Central memory CD8-positive, alpha-beta T cell (primary cell): Measurements from ENCODE around the gene PTPA.

Source experiments
- ATAC-seq: fragments of 150-1000 bp; cut with Tn5 transposase; replicated peaks from 2 replicates; pipeline ENCODE4 v1.10.0; 2022; ENCODE audit warnings: mild to moderate bottlenecking, moderate FRiP score, moderate number of reproducible peaks; ENCODE audit not compliant: poor library complexity, severe bottlenecking; ENCODE audit errors: extremely low read depth
- DNase-seq, 2 donors: peaks; one replicate each; pipeline ENCODE4 v3.0.0; 2021; ENCODE audit warnings: low spot score in 2 of 2
- H3K27ac Mint-ChIP-seq: one replicate; pipeline ENCODE4 v1.8.0; 2022; ENCODE audit warnings: low read depth, mild to moderate bottlenecking, moderate library complexity, mixed read lengths
- H3K27me3 Mint-ChIP-seq: one replicate; pipeline ENCODE4 v1.8.0; 2022; ENCODE audit warnings: mixed read lengths
- H3K36me3 Mint-ChIP-seq: one replicate; pipeline ENCODE4 v1.8.0; 2022; ENCODE audit warnings: mild to moderate bottlenecking, moderate library complexity, mixed read lengths; ENCODE audit not compliant: insufficient read depth
- H3K4me1 Mint-ChIP-seq: one replicate; pipeline ENCODE4 v1.8.0; 2022; ENCODE audit warnings: mixed read lengths
- H3K4me3 Mint-ChIP-seq: one replicate; pipeline ENCODE4 v1.8.0; 2022; ENCODE audit warnings: mild to moderate bottlenecking, moderate library complexity, mixed read lengths
- H3K9me3 Mint-ChIP-seq: one replicate; pipeline ENCODE4 v1.8.0; 2022; ENCODE audit warnings: mixed read lengths

Gene PTPA

DNA sequence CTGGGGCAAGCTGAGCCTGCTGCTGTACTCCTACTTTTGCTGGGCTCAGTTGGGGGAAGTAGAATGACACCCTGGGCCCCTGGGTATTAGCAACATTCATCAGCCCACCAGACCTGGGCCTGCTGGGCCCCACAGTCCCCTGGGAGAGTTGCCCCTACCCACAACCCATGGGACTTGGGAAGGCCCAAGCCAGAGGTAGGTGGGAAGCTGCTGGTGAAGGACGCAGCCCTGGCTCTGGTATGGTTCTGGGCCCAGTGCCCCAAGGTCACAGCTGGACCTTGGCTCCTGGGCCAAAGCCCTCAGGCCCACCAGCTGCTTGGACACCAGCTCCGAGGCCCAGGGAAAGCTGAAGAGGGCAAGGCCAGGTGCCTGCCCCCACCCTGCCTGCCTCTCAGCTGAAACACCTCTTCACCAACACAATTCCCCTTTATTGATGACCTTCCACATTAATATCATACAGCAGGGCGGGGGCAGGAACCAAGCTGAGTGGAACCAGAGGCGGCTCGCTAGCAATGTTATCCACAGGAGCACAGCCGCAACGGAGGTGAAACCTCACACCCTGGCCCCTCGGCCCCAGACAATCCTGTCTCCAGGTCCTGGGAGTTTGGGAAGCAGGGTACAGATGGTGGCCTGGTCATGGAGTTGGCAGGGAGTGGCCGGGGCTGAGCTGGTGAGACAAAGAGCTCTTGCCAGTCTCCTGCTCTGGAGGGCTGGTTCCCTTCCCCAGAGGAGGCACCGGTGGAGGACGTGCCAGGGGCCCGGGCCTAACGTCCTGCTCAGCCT lies 16.6 kb upstream of the PTPA start:
- H3K4me1 Mint-ChIP-seq = no peaks in the 10 kb centered on the region
- no peaks in the 10 kb centered on the region for H3K27me3 Mint-ChIP-seq
- no peak overlapping the region for H3K4me3 Mint-ChIP-seq
- peaks cover 5% of the 10 kb centered on the region for H3K36me3 Mint-ChIP-seq
- H3K9me3 Mint-ChIP-seq = no peaks in the 10 kb centered on the region
- DNase-seq (no peak), ATAC-seq (no peak)
- H3K27ac Mint-ChIP-seq = no peak overlapping the region

DNA sequence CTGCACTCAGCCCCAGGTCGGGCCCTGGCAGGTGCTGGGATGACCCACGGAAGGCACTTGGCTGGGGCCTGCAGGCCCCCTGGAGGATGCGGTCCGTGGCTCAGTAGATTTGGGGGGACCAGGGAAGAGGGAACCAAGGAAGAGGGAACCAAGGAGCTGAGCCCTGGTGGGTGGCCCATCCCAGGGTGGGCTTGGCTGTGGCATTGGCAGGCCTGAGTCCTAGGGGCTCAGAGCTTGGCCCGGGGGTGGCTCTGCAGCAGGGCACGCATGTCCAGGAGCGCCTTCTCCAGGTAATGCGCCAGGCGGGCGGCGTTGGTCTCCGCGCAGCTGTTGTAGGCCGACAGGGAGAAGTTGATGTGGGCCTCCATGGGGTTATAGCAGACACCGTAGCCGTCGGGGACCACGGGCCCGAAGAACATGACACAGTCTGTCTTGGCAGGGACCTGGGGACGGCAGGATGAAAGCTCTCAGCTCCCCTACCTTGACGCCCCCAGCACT lies 16.0 kb upstream of the PTPA start:
- Mint-ChIP-seq H3K27ac (no peak overlapping the region), H3K4me3 (no peak overlapping the region), H3K27me3 (no peaks in the 10 kb centered on the region), H3K36me3 (peaks cover 5% of the 10 kb centered on the region), H3K4me1 (no peaks in the 10 kb centered on the region), H3K9me3 (no peaks in the 10 kb centered on the region)
- no peak for ATAC-seq
- no peak for DNase-seq

DNA sequence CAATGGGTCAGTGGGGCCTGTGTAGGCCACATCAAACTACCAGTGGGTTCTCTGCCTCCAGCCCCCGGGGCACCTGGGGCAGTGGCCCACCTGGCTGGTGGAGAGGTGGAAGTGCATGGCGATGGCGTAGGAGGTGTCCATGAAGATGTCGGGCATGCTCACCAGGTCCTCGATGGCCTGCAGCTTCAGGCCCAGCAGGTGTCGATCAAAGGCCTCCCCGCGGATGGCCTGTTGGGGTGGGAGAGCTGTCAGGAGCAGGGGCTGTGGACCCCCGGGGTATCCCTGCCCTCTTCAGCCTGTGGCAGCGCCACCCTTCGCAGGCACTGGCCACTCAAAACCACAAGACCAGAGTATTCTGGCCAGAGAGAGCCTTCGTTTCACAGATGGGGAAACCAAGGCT lies 15.3 kb upstream of the PTPA start:
- no peak for DNase-seq
- Mint-ChIP-seq H3K27ac (no peak overlapping the region), H3K36me3 (peaks cover 5% of the 10 kb centered on the region), H3K4me1 (no peaks in the 10 kb centered on the region), H3K27me3 (no peaks in the 10 kb centered on the region), H3K4me3 (no peak overlapping the region), H3K9me3 (no peaks in the 10 kb centered on the region)
- ATAC-seq = no peak

DNA sequence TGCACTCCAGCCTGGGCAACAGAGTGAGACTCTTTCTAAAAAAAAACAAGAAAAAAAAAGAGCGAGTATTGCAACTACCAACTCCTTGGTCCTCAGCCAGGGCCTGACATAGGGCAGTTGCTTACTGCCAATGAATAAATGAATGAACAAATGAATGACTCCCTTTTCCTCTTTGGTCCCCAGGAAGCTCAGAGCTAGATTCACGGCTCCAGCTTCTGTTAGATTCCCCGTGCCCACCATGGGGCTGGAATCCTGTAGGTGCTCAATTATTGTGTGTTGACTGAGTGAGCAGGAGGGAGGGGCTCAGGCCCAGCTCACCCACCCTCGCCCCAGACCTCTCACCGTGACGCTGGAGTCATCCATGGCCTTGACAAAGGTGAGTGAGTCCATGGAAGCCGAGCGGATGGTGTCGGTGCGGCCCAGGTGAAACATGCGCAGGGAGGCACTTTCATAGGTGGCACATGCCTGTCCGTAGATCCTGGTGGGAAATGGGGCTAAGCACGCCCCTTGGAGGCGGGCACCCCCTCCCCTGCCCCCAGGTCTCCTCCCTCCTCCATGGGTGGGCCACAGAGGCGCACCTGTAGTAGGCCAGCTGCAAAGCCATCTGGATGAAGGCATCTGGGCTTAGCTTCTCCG lies 13.4 kb upstream of the PTPA start:
- Mint-ChIP-seq H3K9me3 (no peaks in the 10 kb centered on the region), H3K27ac (no peak overlapping the region), H3K36me3 (peaks cover 5% of the 10 kb centered on the region), H3K4me3 (no peak overlapping the region), H3K27me3 (no peaks in the 10 kb centered on the region), H3K4me1 (no peaks in the 10 kb centered on the region)
- no peak for ATAC-seq
- DNase-seq = no peak

DNA sequence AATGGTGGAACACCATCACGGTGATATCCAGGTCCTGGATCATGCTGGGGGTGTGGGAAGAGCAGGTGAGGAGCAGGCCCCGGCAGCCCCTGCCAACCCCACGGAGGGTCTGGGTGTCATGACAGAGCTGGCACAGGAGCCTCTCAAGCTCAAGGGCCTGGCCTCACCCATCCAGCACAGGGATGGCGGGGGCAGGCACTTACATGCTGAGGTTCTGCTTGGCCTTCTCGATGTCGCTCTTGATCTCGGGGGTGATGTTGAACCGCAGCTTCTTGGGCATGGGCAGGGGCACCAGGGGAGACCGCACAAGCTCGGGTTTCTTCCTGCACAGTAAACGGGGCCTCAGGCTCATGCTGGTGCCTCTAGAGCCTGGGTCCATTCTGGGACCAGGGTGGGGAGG lies 12.9 kb upstream of the PTPA start:
- no peak overlapping the region for H3K4me3 Mint-ChIP-seq
- H3K36me3 Mint-ChIP-seq = peaks cover 5% of the 10 kb centered on the region
- H3K9me3 Mint-ChIP-seq = no peaks in the 10 kb centered on the region
- H3K27ac Mint-ChIP-seq = peak overlapping the region; percentile 35
- ATAC-seq (no peak), DNase-seq (no peak)
- H3K4me1 Mint-ChIP-seq = no peaks in the 10 kb centered on the region
- H3K27me3 Mint-ChIP-seq = no peaks in the 10 kb centered on the region

DNA sequence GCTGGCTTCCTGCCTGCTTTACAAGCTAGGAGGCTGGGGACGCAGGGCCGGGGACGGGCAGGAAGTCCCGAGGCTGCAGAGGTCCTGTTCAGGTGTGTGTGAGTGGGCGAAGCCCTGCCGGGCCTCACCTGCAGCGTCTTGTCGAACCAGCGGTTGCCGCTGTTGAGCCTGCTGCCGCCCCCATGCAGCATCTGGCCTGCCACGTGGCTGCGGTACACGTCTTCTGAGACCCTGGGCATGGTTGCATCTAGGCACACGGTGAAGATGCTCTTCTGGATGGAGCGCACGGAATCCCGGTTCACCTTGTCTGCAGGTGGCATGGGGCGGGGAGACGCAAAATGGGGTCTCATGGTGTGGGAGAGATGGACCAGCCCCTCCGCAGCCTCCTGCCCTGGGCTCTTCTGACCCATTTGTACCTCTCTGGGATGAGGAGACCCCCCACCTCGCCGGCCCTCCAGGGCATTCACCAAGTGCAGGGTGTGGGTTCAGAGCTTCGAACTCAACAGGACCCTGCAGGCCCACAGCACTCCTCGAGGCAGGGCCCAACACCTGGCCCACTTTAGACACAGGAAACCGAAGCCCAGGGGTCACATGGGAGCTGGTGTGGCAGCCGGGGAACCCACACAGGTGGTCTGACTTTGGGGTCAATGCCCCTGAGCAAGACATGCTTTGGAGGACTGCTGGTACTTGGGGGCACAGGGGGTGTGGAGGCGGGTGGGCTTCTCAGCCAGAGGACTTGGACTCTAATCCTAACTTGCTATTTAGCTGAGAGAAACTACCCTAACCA lies 10.6 kb upstream of the PTPA start:
- DNase-seq = no peak
- no peaks in the 10 kb centered on the region for H3K9me3 Mint-ChIP-seq
- H3K36me3 Mint-ChIP-seq = peaks cover 5% of the 10 kb centered on the region
- H3K27ac Mint-ChIP-seq = no peak overlapping the region
- H3K27me3 Mint-ChIP-seq = no peaks in the 10 kb centered on the region
- H3K4me3 Mint-ChIP-seq = no peak overlapping the region
- H3K4me1 Mint-ChIP-seq = no peaks in the 10 kb centered on the region
- no peak for ATAC-seq

DNA sequence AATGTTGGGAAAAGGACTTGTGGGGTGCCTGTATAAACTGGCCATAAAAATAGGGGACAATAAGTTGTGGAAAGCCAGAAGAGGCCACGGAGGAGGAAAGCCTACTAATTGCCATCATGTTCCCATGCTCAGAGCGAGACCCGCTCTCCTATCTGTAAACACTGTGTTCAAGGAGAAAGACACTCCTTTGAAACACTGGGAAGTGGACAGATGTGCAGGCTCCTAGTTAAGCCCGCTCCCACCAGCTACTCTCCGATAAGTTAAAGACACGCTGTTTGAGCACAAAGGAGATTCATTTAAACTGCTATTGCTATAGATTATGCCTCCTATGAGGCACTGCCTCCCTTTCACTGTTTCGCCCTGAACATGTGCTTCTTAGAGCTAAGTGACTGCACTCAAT lies 9.9 kb upstream of the PTPA start:
- H3K27me3 Mint-ChIP-seq = no peaks in the 10 kb centered on the region
- no peaks in the 10 kb centered on the region for H3K4me1 Mint-ChIP-seq
- ATAC-seq = no peak
- no peak for DNase-seq
- no peaks in the 10 kb centered on the region for H3K9me3 Mint-ChIP-seq
- peaks cover 3% of the 10 kb centered on the region for H3K36me3 Mint-ChIP-seq
- H3K4me3 Mint-ChIP-seq = no peak overlapping the region
- no peak overlapping the region for H3K27ac Mint-ChIP-seq

DNA sequence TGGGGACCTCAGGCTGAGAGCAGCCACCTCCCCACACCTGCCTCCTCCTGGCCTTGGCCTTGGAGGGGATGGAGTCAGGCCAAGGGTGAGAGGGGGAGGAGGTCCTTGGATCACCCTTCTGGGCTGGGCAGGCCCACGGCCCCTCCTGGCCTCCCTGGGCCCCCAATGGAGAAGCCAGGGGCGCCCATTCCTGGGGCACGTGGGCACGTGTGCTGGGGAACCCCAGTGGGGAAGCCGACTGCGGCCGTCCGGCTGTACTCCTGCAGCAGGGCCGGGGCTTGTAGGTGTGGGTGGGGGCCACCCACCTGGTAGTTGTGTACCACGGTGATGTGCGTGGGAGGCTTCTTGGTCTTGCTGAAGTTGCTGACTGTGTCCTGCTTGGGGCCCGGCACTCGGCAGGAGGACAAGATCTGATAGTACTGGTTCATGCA lies 9.1 kb upstream of the PTPA start:
- DNase-seq = no peak
- H3K27ac Mint-ChIP-seq = no peak overlapping the region
- no peak overlapping the region for H3K4me3 Mint-ChIP-seq
- peaks cover 3% of the 10 kb centered on the region for H3K36me3 Mint-ChIP-seq
- no peaks in the 10 kb centered on the region for H3K9me3 Mint-ChIP-seq
- no peak for ATAC-seq
- no peaks in the 10 kb centered on the region for H3K4me1 Mint-ChIP-seq
- H3K27me3 Mint-ChIP-seq = no peaks in the 10 kb centered on the region

DNA sequence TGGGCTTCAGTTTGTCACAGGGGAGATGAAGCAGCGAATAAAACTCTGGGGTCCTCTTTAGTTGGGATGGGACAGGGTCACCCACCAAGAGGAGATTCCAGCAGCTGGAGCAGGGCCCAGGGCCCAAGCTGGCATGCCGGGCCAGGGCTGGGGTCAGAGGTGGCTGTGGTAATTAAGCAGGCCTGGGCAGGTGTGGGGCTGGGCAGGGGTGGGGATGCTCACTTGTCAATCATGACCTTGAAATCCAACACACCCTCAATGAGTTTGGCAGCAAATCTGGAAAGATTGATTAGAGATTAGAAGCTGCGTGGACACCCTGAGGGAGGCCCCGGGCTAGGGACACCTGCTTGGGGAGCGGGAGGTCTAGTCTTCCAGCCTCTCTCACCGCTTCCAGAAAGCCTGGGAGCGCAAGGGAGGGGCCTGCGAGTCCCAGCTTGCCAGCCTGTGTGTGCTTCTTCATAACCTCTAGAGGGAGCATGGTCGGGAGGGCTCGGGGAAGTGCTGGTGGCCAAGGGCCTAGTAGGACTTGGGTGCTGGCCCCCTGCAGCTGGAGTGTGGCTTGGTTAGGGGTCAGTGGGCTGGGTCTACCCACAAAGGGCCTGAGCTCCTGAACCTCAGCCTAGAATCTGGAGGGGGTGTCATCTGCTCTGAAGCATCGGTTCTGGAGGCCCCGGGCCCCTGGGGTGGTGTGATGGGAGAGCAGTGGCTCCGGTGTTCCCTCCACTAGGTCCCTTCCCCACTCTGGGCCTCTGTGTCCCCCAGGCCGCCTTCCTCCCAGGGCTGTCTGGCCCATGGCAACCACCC lies 8.2 kb upstream of the PTPA start:
- H3K27ac Mint-ChIP-seq = no peak overlapping the region
- H3K36me3 Mint-ChIP-seq = peaks cover 4% of the 10 kb centered on the region
- H3K4me1 Mint-ChIP-seq = no peaks in the 10 kb centered on the region
- no peaks in the 10 kb centered on the region for H3K9me3 Mint-ChIP-seq
- no peaks in the 10 kb centered on the region for H3K27me3 Mint-ChIP-seq
- DNase-seq (no peak), ATAC-seq (no peak)
- H3K4me3 Mint-ChIP-seq = no peak overlapping the region

DNA sequence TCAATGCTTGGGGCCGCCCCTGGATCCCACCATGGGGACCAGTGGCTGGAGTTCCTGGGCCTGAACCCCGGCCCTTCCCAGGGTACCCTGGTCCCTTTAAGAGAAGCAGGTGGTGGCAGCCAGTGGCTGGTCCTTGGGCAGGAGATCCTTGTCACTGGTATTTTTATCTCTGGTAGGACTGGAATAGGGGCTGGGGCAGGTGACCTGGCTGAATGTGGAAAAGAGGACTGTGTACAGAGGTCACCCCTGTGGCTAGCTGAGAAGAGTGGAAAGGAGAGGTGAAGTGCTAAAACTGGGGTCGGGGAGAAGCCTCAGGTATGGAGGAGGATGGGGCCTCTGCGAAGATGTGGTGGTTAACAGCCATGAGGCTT lies 7.6 kb upstream of the PTPA start:
- Mint-ChIP-seq H3K4me3 (no peak overlapping the region), H3K36me3 (peaks cover 2% of the 10 kb centered on the region), H3K9me3 (no peaks in the 10 kb centered on the region), H3K27me3 (no peaks in the 10 kb centered on the region), H3K27ac (no peak overlapping the region), H3K4me1 (peaks cover 5% of the 10 kb centered on the region)
- DNase-seq = no peak
- ATAC-seq = no peak

DNA sequence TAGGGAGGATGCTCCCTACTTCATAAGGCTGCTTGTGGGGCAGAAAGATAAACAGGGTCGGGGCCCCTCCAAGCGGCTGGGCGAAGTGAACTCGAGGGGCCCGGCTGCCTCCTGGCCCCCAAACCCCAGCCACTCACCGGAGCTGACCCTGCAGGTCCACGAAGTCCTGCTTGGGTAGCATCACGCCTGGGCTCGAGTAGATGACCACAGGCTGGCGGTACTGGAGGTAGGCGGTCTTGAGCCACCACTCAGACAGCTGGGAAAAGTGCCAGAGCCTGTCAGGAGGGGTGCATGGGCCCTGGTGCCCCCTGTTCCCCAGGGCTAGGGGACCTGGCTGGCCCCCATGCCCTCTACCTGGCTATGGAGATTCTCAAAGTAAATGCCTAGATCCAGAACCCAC lies 7.2 kb upstream of the PTPA start:
- peaks cover 9% of the 10 kb centered on the region for H3K4me1 Mint-ChIP-seq
- peaks cover 2% of the 10 kb centered on the region for H3K36me3 Mint-ChIP-seq
- ATAC-seq (no peak), DNase-seq (no peak)
- H3K9me3 Mint-ChIP-seq = no peaks in the 10 kb centered on the region
- H3K27me3 Mint-ChIP-seq = no peaks in the 10 kb centered on the region
- H3K27ac Mint-ChIP-seq = no peak overlapping the region
- H3K4me3 Mint-ChIP-seq = no peak overlapping the region
